GM19238 (cell line): ENCODE measurements around the gene FBF1.
"Not testable (repeated sequence)": the region's sequence is repeated elsewhere in the genome, so short reads cannot be mapped to it uniquely, and the experiment has no call there.

Experiments
- DNase-seq: peaks from one replicate; pipeline ENCODE4 v3.0.0; 2011; ENCODE audit warnings: low spot score; ENCODE audit not compliant: insufficient read length

FBF1 gene

GRCh38 chr17:75875182-75875939 lies 65.5 kb downstream of the FBF1 start:
- no peak for DNase-seq

- no peak for DNase-seq
These were observed 66.3 kb downstream of the FBF1 start for GRCh38 chr17:75874323-75875181.

- DNase-seq: no peak
These were observed 67.1 kb downstream of the FBF1 start for GRCh38 chr17:75873587-75874322.

- no peak for DNase-seq
These were observed 68.1 kb downstream of the FBF1 start for GRCh38 chr17:75872434-75873351.

- DNase-seq: not testable (repeated sequence)
These were observed 70.6 kb downstream of the FBF1 start for GRCh38 chr17:75870228-75870627.

GRCh38 chr17:75869282-75870141 lies 71.3 kb downstream of the FBF1 start:
- DNase-seq: no peak

- DNase-seq: not testable (repeated sequence)
These were observed 72.0 kb downstream of the FBF1 start for GRCh38 chr17:75868730-75869281.

- DNase-seq: not testable (repeated sequence)
These were observed 75.2 kb downstream of the FBF1 start for GRCh38 chr17:75865404-75866188.

GRCh38 chr17:75864887-75865286 lies 76.0 kb downstream of the FBF1 start:
- DNase-seq: not testable (repeated sequence)

- peak; percentile 89 for DNase-seq
These were observed 76.4 kb downstream of the FBF1 start for GRCh38 chr17:75864448-75864871.

- no peak for DNase-seq
These were observed 78.9 kb downstream of the FBF1 start for GRCh38 chr17:75861927-75862317.
